Lower leg skin (tissue), 4 donors: ENCODE measurements around the gene CASP10. TPM values are rescaled to one million over a fixed set of nuclear protein-coding genes. Genes with fewer than 3 reads are reported as not detected.

Experiments used
- DNase-seq, 2 donors: peaks; one replicate each; pipeline ENCODE4 v3.0.0-alpha.2; 2019; ENCODE audit warnings: low spot score in 2 of 2
- H3K4me3 ChIP-seq: fragments of 200-600 bp; sonication (generic); 2 replicates; pipeline ENCODE4 v1.5.1; 2017; ENCODE audit warnings: mild to moderate bottlenecking, low read depth; ENCODE audit not compliant: poor library complexity, severe bottlenecking
- CTCF ChIP-seq, 3 donors: fragments of 450-650 bp; IDR thresholded peaks; one replicate each; pipeline ENCODE4 v1.5.1; 2016; ENCODE audit warnings: antibody characterized with exemption in 3 of 3, mild to moderate bottlenecking in 3 of 3, moderate library complexity in 2 of 3
- POLR2A ChIP-seq, 2 donors: fragments of 450-650 bp; IDR thresholded peaks; one replicate each; pipeline ENCODE4 v1.6.1; 2016 to 2017; ENCODE audit warnings: antibody characterized with exemption in 2 of 2, mild to moderate bottlenecking in 1 of 2, moderate library complexity in 1 of 2
- WGBS, 2 donors: methylation state at CpG; one replicate each; pipeline ENCODE4 v1.1.5; 2018; 5-methylcytosine and 5-hydroxymethylcytosine counted together
- intact Hi-C: fragments of 100-400 bp; cut with DNase I; formaldehyde crosslinking; loops from one replicate; pipeline ENCODE4 v1.15.0; 2023; ENCODE audit warnings: low total_unique reads
- total RNA-seq, 4 donors: library from RNA; depleted of rRNA; stranded (reverse); fragments of >200 nt; gene quantifications; one replicate each; pipeline ENCODE4 v1.1.0, GENCODE V29; 2016

CASP10 gene
- total RNA-seq, 4 donors from 2014 or later, result 4.0 to 6.3 (median 4.2) TPM

GRCh38 chr2:201205515-201205849 lies 22.5 kb downstream of the CASP10 start:
- no peak for DNase-seq
- TF ChIP-seq POLR2A (IDR thresholded peaks at IDR 0.05) (no peak), CTCF (IDR thresholded peaks at IDR 0.05) (no peak)
- intact Hi-C loops, result no loop called here
- H3K4me3 ChIP-seq, result no peak overlapping the region
- 70 to 71% methylated on average over 3 of the region's 3 CpGs for WGBS, 2 donors

GRCh38 chr2:201208563-201209252 lies 25.8 kb downstream of the CASP10 start:
- TF ChIP-seq POLR2A (IDR thresholded peaks at IDR 0.05) (no peak), CTCF (IDR thresholded peaks at IDR 0.05) (no peak)
- H3K4me3 ChIP-seq, result no peak overlapping the region
- intact Hi-C loops, result no loop called here
- WGBS, 2 donors, result 87% methylated on average over 12 of the region's 12 CpGs
- DNase-seq, result no peak

- no peak for TF ChIP-seq POLR2A (IDR thresholded peaks at IDR 0.05)
- TF ChIP-seq CTCF (IDR thresholded peaks at IDR 0.05), result no peak
- DNase-seq, result no peak
- intact Hi-C loops, result loop anchor here (1.0 kb wide), 1 partner anchor 31 kb away; no protein-coding TSS in a partner anchor
- no peak overlapping the region for H3K4me3 ChIP-seq
- WGBS, 2 donors, result 97 to 98% methylated on average over 4 of the region's 4 CpGs
Observed at GRCh38 chr2:201215963-201216362, 33.0 kb downstream of the CASP10 start.

GRCh38 chr2:201216918-201217317 lies 34.0 kb downstream of the CASP10 start:
- 82 to 89% methylated on average over 1 of the region's 1 CpG for WGBS, 2 donors
- DNase-seq, result no peak
- intact Hi-C loops, result no loop called here

GRCh38 chr2:201218780-201219179 lies 35.8 kb downstream of the CASP10 start:
- H3K4me3 ChIP-seq, result no peak overlapping the region
- no peak for TF ChIP-seq CTCF (IDR thresholded peaks at IDR 0.05)
- TF ChIP-seq POLR2A (IDR thresholded peaks at IDR 0.05), result no peak
- intact Hi-C loops, result no loop called here
- no peak for DNase-seq
- WGBS, 2 donors, result 83 to 88% methylated on average over 6 of the region's 6 CpGs

More at GRCh38 chr2:201216918-201217317, 34.0 kb downstream of the CASP10 start:
- TF ChIP-seq CTCF (IDR thresholded peaks at IDR 0.05), result no peak
- no peak for TF ChIP-seq POLR2A (IDR thresholded peaks at IDR 0.05)
- H3K4me3 ChIP-seq, result no peak overlapping the region
